SK-N-SH (cell line): ENCODE results near the gene GNA14.

ENCODE experiments used
- CTCF ChIP-seq: fragments of 200-600 bp; sonication (generic); IDR thresholded peaks from 2 replicates; pipeline ENCODE4 v1.6.1; 2017; ENCODE audit warnings: antibody characterized with exemption, mild to moderate bottlenecking, moderate library complexity
- EZH2phosphoT487 ChIP-seq: fragments of 200-600 bp; sonication (generic); IDR thresholded peaks from 2 replicates; pipeline ENCODE4 v1.6.1; 2017; ENCODE audit warnings: low read depth, mixed run types, mild to moderate bottlenecking, antibody characterized with exemption, moderate library complexity, borderline replicate concordance
- FOXM1 ChIP-seq: IDR thresholded peaks from 2 replicates; pipeline ENCODE4 v1.4.0; 2012; ENCODE audit warnings: low read depth, mild to moderate bottlenecking
- MXI1 ChIP-seq: IDR thresholded peaks from 2 replicates; pipeline ENCODE4 v1.6.1; 2012; ENCODE audit warnings: mild to moderate bottlenecking, low read depth, low read length, improper control_type of control experiment
- REST ChIP-seq: IDR thresholded peaks from 2 replicates; pipeline ENCODE4 v1.6.1; 2012; ENCODE audit warnings: mild to moderate bottlenecking, low read depth, low read length, moderate library complexity
- SIN3A ChIP-seq: IDR thresholded peaks from 2 replicates; pipeline ENCODE4 v1.6.1; 2012; ENCODE audit warnings: low read depth, mild to moderate bottlenecking, low read length, moderate library complexity, borderline replicate concordance
- SMC3 ChIP-seq: IDR thresholded peaks from 2 replicates; pipeline ENCODE4 v1.6.1; 2012; ENCODE audit warnings: low read depth, low read length, improper control_type of control experiment
- USF2 ChIP-seq: fragments of 150-350 bp; IDR thresholded peaks from 2 replicates; pipeline ENCODE4 v1.6.1; 2017; ENCODE audit warnings: antibody characterized with exemption, low read length, low read depth, borderline replicate concordance
- YY1 ChIP-seq: IDR thresholded peaks from 2 replicates; pipeline ENCODE4 v1.4.0; 2012; ENCODE audit warnings: low read depth, mild to moderate bottlenecking

GRCh38 chr9:77592476-77592875 is 55.6 kb downstream of the GNA14 start:
- no peak for TF ChIP-seq FOXM1
- no peak for TF ChIP-seq CTCF
- TF ChIP-seq SIN3A: no peak
- TF ChIP-seq USF2: no peak
- TF ChIP-seq MXI1: no peak
- no peak for TF ChIP-seq EZH2phosphoT487
- TF ChIP-seq REST: no peak
- TF ChIP-seq YY1: no peak
- no peak for TF ChIP-seq SMC3
